Hypothalamus (tissue), 51 donors: ENCODE measurements around the gene KRTAP1-4.
A peak's percentile ranks its signal among the peaks of the same experiment; 100 is the strongest.
"Not testable (repeated sequence)": the region's sequence is repeated elsewhere in the genome, so short reads cannot be mapped to it uniquely, and the experiment has no call there.

ENCODE experiments used
- DNase-seq, 51 donors: peaks; one replicate each; lab custom pipeline; 2025; lab: John Stamatoyannopoulos, UW

Gene KRTAP1-4

GRCh38 chr17:41049110-41049509 lies 19.1 kb upstream of the KRTAP1-4 start:
- no peak for DNase-seq

DNA sequence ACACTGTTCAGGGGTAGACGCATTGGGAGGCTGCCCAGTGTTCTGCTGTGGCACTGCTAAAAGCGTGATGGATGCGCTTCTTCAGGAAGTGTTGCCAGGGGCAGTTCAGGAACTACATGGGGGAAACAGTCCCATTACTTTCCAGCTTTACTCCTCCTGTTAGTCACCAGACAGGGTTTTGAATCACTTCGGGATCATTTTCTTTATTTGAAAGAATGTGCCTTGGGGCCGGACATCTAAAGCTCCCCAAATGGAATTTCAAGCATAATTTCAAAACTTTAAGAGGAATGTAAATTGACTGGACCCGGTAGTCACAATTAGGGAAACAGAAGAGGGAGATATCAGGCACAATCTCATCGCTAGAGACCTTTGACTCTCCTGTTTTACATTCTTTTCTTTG lies 18.4 kb upstream of the KRTAP1-4 start:
- DNase-seq = no peak

- DNase-seq = not testable (repeated sequence)
Measured at GRCh38 chr17:41046735-41047465, 16.9 kb upstream of the KRTAP1-4 start, which contains the start of gene KRTAP2-1. KRTAP2-1 (minus strand) TSS chr17:41047316; CDS start chr17:41047267, 49 bp downstream.

- no peak for DNase-seq
Measured at GRCh38 chr17:41042953-41043352, 13.0 kb upstream of the KRTAP1-4 start.

GRCh38 chr17:41040783-41041571 lies 11.0 kb upstream of the KRTAP1-4 start, which contains the start of gene KRTAP1-1:
KRTAP1-1 (minus strand) TSS chr17:41041450; CDS start chr17:41041397, 53 bp downstream.
- peak in 2 of 51 donors; percentile 1 to 9 for DNase-seq

DNA sequence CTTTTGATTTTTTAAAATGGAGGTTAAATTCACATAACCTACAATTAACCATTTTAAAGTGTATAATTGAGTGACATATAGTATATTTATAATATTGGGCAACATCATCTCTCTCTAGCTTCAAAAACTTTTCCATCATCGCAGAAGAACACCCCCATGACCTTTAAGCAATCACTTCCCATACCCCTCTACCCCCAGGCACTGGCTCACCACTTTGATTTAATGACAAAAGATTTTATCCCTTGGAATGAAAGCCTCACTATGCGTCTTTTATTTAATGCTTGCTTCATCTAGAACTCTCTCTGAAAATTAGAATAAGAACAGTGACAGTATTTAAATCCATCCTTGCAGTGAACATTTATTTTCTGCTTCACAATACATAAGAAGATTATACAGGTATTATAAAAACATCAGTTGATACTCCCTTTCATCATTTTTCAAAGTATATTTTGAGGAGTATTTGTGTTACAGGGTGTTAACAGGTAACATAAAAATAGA lies 7.9 kb upstream of the KRTAP1-4 start:
- DNase-seq = no peak

GRCh38 chr17:41034346-41034935 lies 4.4 kb upstream of the KRTAP1-4 start, which contains the start of gene KRTAP1-3:
KRTAP1-3 (minus strand) TSS chr17:41034874; CDS start chr17:41034821, 53 bp downstream.
- not testable (repeated sequence) for DNase-seq

- no peak for DNase-seq
Measured at GRCh38 chr17:41026715-41027471, 3.1 kb downstream of the KRTAP1-4 start, which contains the start of gene KRTAP1-5. KRTAP1-5 (minus strand) TSS chr17:41027208; CDS start chr17:41027155, 53 bp downstream.

DNA sequence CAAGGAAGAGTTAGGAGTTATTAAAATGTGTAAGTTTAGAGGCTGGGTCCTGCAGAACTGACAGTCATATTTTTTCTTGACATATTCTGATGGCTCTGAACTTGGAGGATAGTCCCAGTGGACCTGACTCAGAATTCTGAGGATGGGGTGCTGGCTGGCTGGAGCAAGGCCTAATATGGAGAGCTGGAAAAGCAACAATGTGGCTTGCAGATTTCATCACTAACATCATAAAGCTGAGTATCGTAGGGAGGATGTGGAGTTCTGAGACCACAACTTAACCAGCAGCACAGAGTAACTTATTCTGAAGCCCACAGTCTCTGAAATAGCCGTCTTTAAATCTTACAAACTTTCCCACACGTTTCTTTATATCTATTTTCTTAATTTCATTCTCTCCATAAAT lies 5.3 kb downstream of the KRTAP1-4 start:
- DNase-seq = no peak

DNA sequence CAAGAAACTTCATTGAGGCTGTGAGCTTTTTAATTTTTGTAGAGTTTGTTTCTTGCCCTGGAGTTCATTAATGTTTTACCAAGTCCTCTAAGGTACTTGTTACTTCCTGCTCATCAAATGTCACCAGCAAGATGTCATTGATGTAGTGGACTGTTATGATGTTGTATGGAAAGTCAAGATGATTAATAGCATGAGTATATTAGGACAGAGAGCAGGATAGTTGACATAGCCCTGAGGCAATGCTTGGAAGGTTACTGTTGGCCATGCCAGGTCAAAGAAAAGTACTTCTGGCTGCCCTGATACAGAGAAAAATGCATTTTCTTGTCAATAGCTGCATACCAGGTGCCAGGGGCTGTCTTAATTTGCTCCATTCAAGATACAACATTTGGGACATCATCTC lies 9.7 kb downstream of the KRTAP1-4 start:
- no peak for DNase-seq

DNA sequence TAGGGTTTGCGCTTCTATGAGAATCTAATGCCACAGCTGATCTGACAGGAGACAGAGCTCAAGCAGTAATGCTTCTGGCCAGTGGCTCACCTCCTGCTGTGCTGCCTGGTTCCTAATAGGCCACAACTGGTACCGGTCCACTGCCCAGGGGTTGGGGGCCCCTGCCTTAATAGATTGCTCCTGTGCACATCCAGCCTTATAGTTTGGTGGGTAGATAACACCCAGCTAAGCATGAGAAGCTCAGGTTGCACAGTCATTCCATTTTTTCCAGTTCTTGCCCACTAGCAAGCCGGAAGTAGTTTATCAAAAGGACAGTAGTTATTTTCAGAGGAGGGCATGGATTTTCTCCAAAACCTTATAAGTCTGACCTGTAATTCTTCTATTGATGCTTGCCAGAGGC lies 10.6 kb downstream of the KRTAP1-4 start:
- no peak for DNase-seq

GRCh38 chr17:41018541-41018940 lies 11.5 kb downstream of the KRTAP1-4 start:
- DNase-seq = no peak

DNA sequence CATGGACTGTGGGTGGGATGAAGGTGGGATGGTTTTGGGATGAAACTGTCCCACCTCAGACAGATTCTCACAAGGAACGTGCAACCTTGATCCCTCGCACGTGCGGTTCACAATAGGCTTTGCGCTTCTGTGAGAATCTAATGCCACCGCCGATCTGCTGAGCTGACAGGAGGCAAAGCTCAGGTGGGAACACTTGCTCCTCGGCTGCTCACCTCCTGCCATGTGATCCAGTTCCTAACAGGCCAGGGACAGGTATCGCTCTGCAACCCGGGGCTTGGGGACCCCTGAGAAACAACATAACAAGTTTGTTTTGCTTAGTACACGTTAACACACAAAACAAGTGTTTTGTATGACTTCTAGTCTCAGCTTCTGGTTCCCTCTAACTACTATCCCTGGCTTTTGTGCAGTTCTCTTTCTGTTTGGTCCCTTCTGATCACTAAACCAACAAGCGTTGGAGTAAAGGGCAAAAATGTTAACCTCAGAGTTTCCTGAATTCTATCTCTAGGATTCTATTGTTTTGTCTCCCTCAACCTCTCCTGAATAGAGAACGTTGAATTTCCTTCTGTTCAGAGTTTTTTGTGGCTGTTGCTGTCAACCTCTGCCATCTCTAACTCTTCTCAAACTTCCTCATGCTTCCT lies 13.3 kb downstream of the KRTAP1-4 start:
- no peak for DNase-seq

DNA sequence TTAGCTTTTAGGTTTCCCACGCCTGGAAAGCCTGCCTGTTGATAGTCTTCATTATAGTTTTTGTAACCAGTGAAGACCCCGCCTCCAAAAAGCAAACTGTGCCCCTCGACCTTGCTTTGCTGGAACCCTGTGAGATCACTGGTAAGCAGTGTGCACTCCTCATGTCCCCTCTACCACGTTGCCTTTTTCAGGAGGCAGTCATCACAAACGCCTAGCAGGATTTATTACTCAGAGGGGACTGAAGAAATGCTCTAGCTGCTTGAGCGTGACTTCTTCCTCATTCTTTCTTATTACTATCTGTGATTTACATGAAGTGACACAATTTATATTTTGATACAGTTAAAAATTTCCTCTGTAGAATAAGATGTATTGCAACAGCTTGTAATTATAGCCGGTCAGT lies 14.5 kb downstream of the KRTAP1-4 start:
- no peak for DNase-seq

- no peak for DNase-seq
Measured at GRCh38 chr17:41013606-41014005, 16.4 kb downstream of the KRTAP1-4 start.

DNA sequence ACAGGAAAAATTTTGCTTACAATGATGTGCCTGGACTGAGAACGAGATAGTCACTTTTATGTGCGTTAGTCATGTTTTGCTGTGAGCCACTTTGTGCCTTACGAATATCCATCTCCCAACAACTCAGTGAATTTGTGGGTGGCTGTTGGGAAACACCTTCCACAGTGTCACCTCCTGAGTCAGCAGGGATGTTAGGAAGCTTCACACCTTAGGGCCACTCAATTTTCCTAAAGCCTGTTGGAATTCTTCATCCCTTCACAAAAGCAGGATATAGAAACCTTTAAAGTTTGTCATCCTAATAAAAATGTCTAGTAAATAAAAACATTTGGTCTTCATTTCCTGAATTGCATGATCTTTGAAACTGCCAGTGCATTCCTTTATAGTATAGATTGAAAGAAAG lies 16.8 kb downstream of the KRTAP1-4 start:
- no peak for DNase-seq

GRCh38 chr17:41012326-41013120 lies 17.5 kb downstream of the KRTAP1-4 start:
- DNase-seq = no peak

- no peak for DNase-seq
Measured at GRCh38 chr17:41010441-41010840, 19.6 kb downstream of the KRTAP1-4 start.

GRCh38 chr17:41009936-41010335 lies 20.1 kb downstream of the KRTAP1-4 start:
- no peak for DNase-seq
